Neural progenitor cell (in vitro differentiated cells): ENCODE results near the gene NUDT6. TPM values are rescaled to one million over a fixed set of nuclear protein-coding genes. Genes with fewer than 3 reads are reported as not detected.
A peak's percentile ranks its signal among the peaks of the same experiment; 100 is the strongest.

Source experiments
- DNase-seq: peaks from one replicate; pipeline ENCODE4 v3.0.0-alpha.2; 2016; ENCODE audit warnings: low spot score
- H2AFZ ChIP-seq: fragments of 200-600 bp; sonication (generic); replicated peaks from 2 replicates; pipeline ENCODE4 v1.6.1; 2016; ENCODE audit warnings: antibody characterized with exemption
- H3F3A ChIP-seq: fragments of 200-600 bp; sonication (generic); 2 replicates; pipeline ENCODE4 v1.6.1; 2016; ENCODE audit warnings: antibody characterized with exemption, low read depth
- H3K27ac ChIP-seq: fragments of 200-600 bp; sonication (generic); 2 replicates; pipeline ENCODE4 v1.5.1; 2016; ENCODE audit warnings: mild to moderate bottlenecking
- H3K27me3 ChIP-seq: fragments of 200-600 bp; sonication (generic); 2 replicates; pipeline ENCODE4 v1.6.1; 2016; ENCODE audit warnings: mild to moderate bottlenecking, moderate library complexity
- H3K36me3 ChIP-seq: fragments of 200-600 bp; sonication (generic); 2 replicates; pipeline ENCODE4 v1.5.1; 2016
- H3K4me1 ChIP-seq: fragments of 200-600 bp; sonication (generic); 2 replicates; pipeline ENCODE4 v1.6.1; 2016; ENCODE audit warnings: mixed run types
- H3K4me2 ChIP-seq: fragments of 200-600 bp; sonication (generic); 2 replicates; pipeline ENCODE4 v1.6.1; 2016
- H3K4me3 ChIP-seq: fragments of 200-600 bp; sonication (generic); 2 replicates; pipeline ENCODE4 v1.5.1; 2016
- H3K79me2 ChIP-seq: fragments of 200-600 bp; sonication (generic); 2 replicates; pipeline ENCODE4 v1.6.1; 2016; ENCODE audit warnings: low read depth
- H3K9ac ChIP-seq: fragments of 200-600 bp; sonication (generic); 2 replicates; pipeline ENCODE4 v1.6.1; 2016
- H3K9me3 ChIP-seq: fragments of 200-600 bp; sonication (generic); 2 replicates; pipeline ENCODE4 v1.5.1; 2016; ENCODE audit warnings: low read depth
- H4K20me1 ChIP-seq: fragments of 200-600 bp; sonication (generic); 2 replicates; pipeline ENCODE4 v1.6.1; 2016; ENCODE audit warnings: low read depth
- H3K27ac Mint-ChIP-seq: 3 replicates; pipeline ENCODE4 v1.8.0; 2021; ENCODE audit warnings: mixed read lengths
- H3K27me3 Mint-ChIP-seq: 2 replicates; pipeline ENCODE4 v1.8.0; 2022; ENCODE audit warnings: low read depth, mild to moderate bottlenecking, inconsistent platforms, moderate library complexity, mixed read lengths; ENCODE audit not compliant: insufficient read depth
- H3K36me3 Mint-ChIP-seq: 3 replicates; pipeline ENCODE4 v1.8.0; 2021; ENCODE audit warnings: mixed read lengths
- H3K4me1 Mint-ChIP-seq: 3 replicates; pipeline ENCODE4 v1.8.0; 2021; ENCODE audit warnings: mixed read lengths
- H3K4me3 Mint-ChIP-seq: 3 replicates; pipeline ENCODE4 v1.8.0; 2021; ENCODE audit warnings: mild to moderate bottlenecking, moderate library complexity, mixed read lengths
- H3K9me3 Mint-ChIP-seq: 3 replicates; pipeline ENCODE4 v1.8.0; 2020; ENCODE audit warnings: mixed read lengths
- CTCF ChIP-seq: fragments of 200-600 bp; sonication (generic); IDR thresholded peaks from 2 replicates; pipeline ENCODE4 v1.5.1; 2017; ENCODE audit warnings: antibody characterized with exemption, mild to moderate bottlenecking
- EZH2 ChIP-seq: fragments of 200-600 bp; sonication (generic); IDR thresholded peaks from 2 replicates; pipeline ENCODE4 v1.6.1; 2017; ENCODE audit warnings: antibody characterized with exemption, mild to moderate bottlenecking, moderate library complexity
- EZH2phosphoT487 ChIP-seq: fragments of 200-600 bp; sonication (generic); IDR thresholded peaks from 2 replicates; pipeline ENCODE4 v1.6.1; 2017; ENCODE audit warnings: antibody characterized with exemption
- total RNA-seq: library from RNA; depleted of rRNA; stranded (reverse); fragments of >200 nt; gene quantifications from 2 replicates; pipeline ENCODE4 v1.2.3, GENCODE V29; 2015; ENCODE audit warnings: low replicate concordance

Gene NUDT6
- total RNA-seq, 1 donor from 2014 or later: 20.9 TPM

- H3K36me3 Mint-ChIP-seq: no peaks in the 10 kb centered on the region
- peaks cover 9% of the 10 kb centered on the region for H3K4me1 Mint-ChIP-seq
- Histone ChIP-seq H3K36me3 (no peaks in the 10 kb centered on the region), H3K4me2 (peak overlapping the region; percentile 98), H3K9ac (no peak overlapping the region), H3K4me3 (no peak overlapping the region), H3K4me1 (peaks cover 14% of the 10 kb centered on the region), H2AFZ (no peak overlapping the region), H3K27me3 (no peaks in the 10 kb centered on the region), H3F3A (peaks cover 21% of the 10 kb centered on the region), H3K9me3 (no peaks in the 10 kb centered on the region), H4K20me1 (no peaks in the 10 kb centered on the region), H3K79me2 (peaks cover 46% of the 10 kb centered on the region), H3K27ac (no peak overlapping the region)
- TF ChIP-seq EZH2phosphoT487 (no peak), CTCF (no peak), EZH2 (no peak)
- H3K9me3 Mint-ChIP-seq: no peaks in the 10 kb centered on the region
- no peak overlapping the region for H3K27ac Mint-ChIP-seq
- no peak overlapping the region for H3K4me3 Mint-ChIP-seq
- no peaks in the 10 kb centered on the region for H3K27me3 Mint-ChIP-seq
- no peak for DNase-seq
These were observed 1.9 kb downstream of the NUDT6 start for GRCh38 chr4:122920473-122920872.

GRCh38 chr4:122917731-122918130 is 4.7 kb downstream of the NUDT6 start:
- H3K4me1 Mint-ChIP-seq: peaks cover 7% of the 10 kb centered on the region

GRCh38 chr4:122914938-122915337 is 7.5 kb downstream of the NUDT6 start:
- peaks cover 5% of the 10 kb centered on the region for H3K4me1 ChIP-seq
- H3K9ac ChIP-seq: no peak overlapping the region
- peaks cover 5% of the 10 kb centered on the region for H3K36me3 ChIP-seq
- no peaks in the 10 kb centered on the region for H3K79me2 ChIP-seq
- H4K20me1 ChIP-seq: no peaks in the 10 kb centered on the region
- no peak overlapping the region for H3K27ac Mint-ChIP-seq
- H3K9me3 ChIP-seq: no peaks in the 10 kb centered on the region
- H3K27me3 ChIP-seq: no peaks in the 10 kb centered on the region
- H3K4me3 ChIP-seq: no peak overlapping the region
- no peaks in the 10 kb centered on the region for H3K4me1 Mint-ChIP-seq
- peaks cover 2% of the 10 kb centered on the region for H3K36me3 Mint-ChIP-seq
- TF ChIP-seq EZH2phosphoT487: no peak
- TF ChIP-seq EZH2: no peak
- TF ChIP-seq CTCF: no peak
- no peaks in the 10 kb centered on the region for H3K27me3 Mint-ChIP-seq
- no peak overlapping the region for H3K4me2 ChIP-seq
- no peak for DNase-seq
- no peak overlapping the region for H3K4me3 Mint-ChIP-seq
- H3K27ac ChIP-seq: no peak overlapping the region
- H3F3A ChIP-seq: no peaks in the 10 kb centered on the region
- no peak overlapping the region for H2AFZ ChIP-seq
- no peaks in the 10 kb centered on the region for H3K9me3 Mint-ChIP-seq

More at GRCh38 chr4:122917731-122918130, 4.7 kb downstream of the NUDT6 start:
- Mint-ChIP-seq H3K4me3 (no peak overlapping the region), H3K27me3 (no peaks in the 10 kb centered on the region), H3K27ac (no peak overlapping the region), H3K9me3 (no peaks in the 10 kb centered on the region), H3K36me3 (no peaks in the 10 kb centered on the region)
- no peaks in the 10 kb centered on the region for H3K27me3 ChIP-seq
- H3K36me3 ChIP-seq: no peaks in the 10 kb centered on the region
- no peaks in the 10 kb centered on the region for H3K9me3 ChIP-seq
- H2AFZ ChIP-seq: no peak overlapping the region
- H3K9ac ChIP-seq: no peak overlapping the region
- no peak overlapping the region for H3K27ac ChIP-seq
- DNase-seq: no peak
- H3K79me2 ChIP-seq: peaks cover 21% of the 10 kb centered on the region
- no peak for TF ChIP-seq CTCF
- TF ChIP-seq EZH2: no peak
- TF ChIP-seq EZH2phosphoT487: no peak
- no peak overlapping the region for H3K4me2 ChIP-seq
- H4K20me1 ChIP-seq: no peaks in the 10 kb centered on the region
- no peak overlapping the region for H3K4me3 ChIP-seq
- H3K4me1 ChIP-seq: peaks cover 5% of the 10 kb centered on the region
- H3F3A ChIP-seq: peaks cover 11% of the 10 kb centered on the region
